ENCODE data around the gene MYO18A. TPM values are rescaled to one million over a fixed set of nuclear protein-coding genes. Genes with fewer than 3 reads are reported as not detected.

The MYO18A gene
- total RNA-seq, 4 donors from 2014 or later, result 46.7 to 82.7 (median 64.6) TPM

DNA sequence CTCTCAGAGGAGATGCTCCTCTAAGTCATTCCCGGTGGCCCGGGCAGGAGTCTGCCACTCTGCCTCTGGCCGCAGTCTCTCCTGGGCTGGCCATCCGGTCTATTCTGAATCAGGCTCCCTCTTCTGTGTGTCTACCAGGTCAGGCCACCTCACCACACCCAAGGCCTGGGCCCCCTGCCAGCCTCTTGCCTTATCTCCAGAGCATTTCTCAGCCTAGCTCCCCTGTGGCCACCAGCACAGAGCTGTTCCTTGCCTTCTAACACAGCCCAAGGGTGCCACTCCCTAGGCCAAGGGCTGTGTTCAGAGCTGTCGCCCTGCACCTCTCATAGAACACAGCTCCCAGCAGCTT is 55.3 kb downstream of the MYO18A start:
- peaks cover 17 to 54% (median 50%) of the 10 kb centered on the region in 4 donors for H3K36me3 ChIP-seq
- 87% methylated on average over 3 of the region's 5 CpGs for WGBS
- intact Hi-C loops (cut with DNase I), result no loop called here
- no peaks in the 10 kb centered on the region for H3K27me3 ChIP-seq
- no peak overlapping the region for H3K27ac ChIP-seq (replicated peaks in 1 of 4)
- H3K4me3 ChIP-seq, result no peak overlapping the region
- H3K9me3 ChIP-seq, result no peaks in the 10 kb centered on the region
- no peak for TF ChIP-seq EP300 (IDR thresholded peaks at IDR 0.05)
- no peak for TF ChIP-seq CTCF (IDR thresholded peaks at IDR 0.05)
- no peak for TF ChIP-seq POLR2AphosphoS5 (IDR thresholded peaks at IDR 0.05)
- TF ChIP-seq POLR2A (IDR thresholded peaks at IDR 0.05; ENCODE audit: low read depth), result no peak
- peaks cover 17 to 41% (median 26%) of the 10 kb centered on the region in 4 donors for H3K4me1 ChIP-seq
- no peak for DNase-seq (ENCODE audit: extremely low spot score)

DNA sequence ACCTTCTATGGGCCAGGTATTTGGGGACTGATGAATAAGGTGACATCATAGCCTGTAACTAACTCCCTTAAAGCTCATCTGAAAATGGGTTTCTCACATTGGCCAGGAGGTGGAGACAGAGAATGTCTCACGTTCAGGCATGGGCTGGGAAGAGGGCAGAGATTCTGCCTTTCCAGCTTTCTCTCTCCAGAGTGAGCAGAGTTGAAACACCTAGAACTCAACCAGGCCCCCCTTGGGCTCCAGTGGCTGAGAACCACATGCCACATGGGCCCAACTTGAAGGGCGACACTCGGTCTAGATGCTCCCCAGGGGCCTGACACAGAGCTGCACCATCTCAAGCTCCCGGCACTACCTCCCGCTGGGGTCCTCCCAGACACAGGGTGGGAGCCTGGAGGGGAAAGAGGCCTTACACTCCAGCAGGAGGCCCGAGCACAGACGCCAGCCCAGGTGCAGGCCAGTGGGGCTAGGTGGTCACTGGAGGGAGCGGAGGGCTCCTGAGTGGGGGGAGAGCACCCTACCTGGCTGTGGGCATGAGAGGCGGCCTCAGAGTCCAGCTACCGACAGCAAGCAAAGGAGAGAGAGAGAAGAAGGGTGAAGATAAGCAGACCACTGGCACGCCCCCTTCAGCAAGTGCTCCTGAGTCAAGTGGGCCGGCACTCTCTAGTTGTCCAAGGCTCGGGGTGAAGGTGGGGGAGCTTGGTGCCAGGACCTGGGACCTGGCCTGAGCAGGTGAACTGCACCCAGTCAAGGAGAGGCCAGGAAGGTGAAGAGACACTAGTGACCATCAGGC is 55.9 kb downstream of the MYO18A start:
- Histone ChIP-seq H3K9me3 (no peaks in the 10 kb centered on the region), H3K27ac (replicated peaks in 1 of 4) (no peak overlapping the region), H3K36me3 (peaks cover 21 to 59% (median 55%) of the 10 kb centered on the region in 4 donors), H3K27me3 (no peaks in the 10 kb centered on the region), H3K4me3 (no peak overlapping the region), H3K4me1 (peaks cover 17 to 36% (median 26%) of the 10 kb centered on the region in 4 donors)
- intact Hi-C loops (cut with DNase I), result no loop called here
- TF ChIP-seq POLR2AphosphoS5 (IDR thresholded peaks at IDR 0.05) (no peak), CTCF (IDR thresholded peaks at IDR 0.05) (peak; percentile 53 to 69 (median 65))
- DNase-seq (ENCODE audit: extremely low spot score), result no peak
- 76% methylated on average over 11 of the region's 13 CpGs for WGBS

DNA sequence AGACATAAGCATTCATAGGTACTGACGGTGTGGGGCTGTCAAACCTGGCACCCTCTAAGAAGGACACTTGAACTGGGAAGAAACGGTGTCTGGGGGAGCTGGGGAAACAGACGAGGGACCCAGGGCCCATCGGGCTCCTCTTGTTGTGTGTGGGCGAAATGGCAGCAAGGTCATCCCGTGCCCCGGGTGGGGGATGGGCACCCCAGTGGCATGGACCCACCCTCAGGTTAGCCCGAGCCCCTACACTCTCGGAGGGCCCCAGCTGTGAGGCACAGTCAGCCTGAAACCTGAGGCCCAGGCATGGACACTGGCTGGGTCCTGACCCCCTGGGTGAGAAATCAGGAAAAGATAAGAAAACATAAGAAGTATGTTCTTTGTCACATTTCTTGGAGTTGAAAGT is 57.1 kb downstream of the MYO18A start:
- DNase-seq (ENCODE audit: extremely low spot score), result no peak
- H3K9me3 ChIP-seq, result no peaks in the 10 kb centered on the region
- H3K4me3 ChIP-seq, result no peak overlapping the region
- peaks cover 17 to 33% (median 26%) of the 10 kb centered on the region in 4 donors for H3K4me1 ChIP-seq
- intact Hi-C loops (cut with DNase I), result no loop called here
- TF ChIP-seq POLR2AphosphoS5 (IDR thresholded peaks at IDR 0.05), result no peak
- no peak for TF ChIP-seq EP300 (IDR thresholded peaks at IDR 0.05)
- no peak for TF ChIP-seq CTCF (IDR thresholded peaks at IDR 0.05)
- no peak for TF ChIP-seq POLR2A (IDR thresholded peaks at IDR 0.05; ENCODE audit: low read depth)
- peaks cover 21 to 66% (median 63%) of the 10 kb centered on the region in 4 donors for H3K36me3 ChIP-seq
- H3K27ac ChIP-seq (replicated peaks in 1 of 4), result no peak overlapping the region
- no peaks in the 10 kb centered on the region for H3K27me3 ChIP-seq
- WGBS, result 80% methylated on average over 7 of the region's 9 CpGs

- Histone ChIP-seq H3K4me3 (no peak overlapping the region), H3K27ac (replicated peaks in 1 of 4) (no peak overlapping the region), H3K9me3 (no peaks in the 10 kb centered on the region), H3K27me3 (no peaks in the 10 kb centered on the region), H3K4me1 (peaks cover 16 to 36% (median 20%) of the 10 kb centered on the region in 4 donors), H3K36me3 (peaks cover 21 to 66% (median 63%) of the 10 kb centered on the region in 4 donors)
- TF ChIP-seq POLR2AphosphoS5 (IDR thresholded peaks at IDR 0.05) (no peak), POLR2A (IDR thresholded peaks at IDR 0.05; ENCODE audit: low read depth) (no peak), CTCF (IDR thresholded peaks at IDR 0.05) (no peak), EP300 (IDR thresholded peaks at IDR 0.05) (no peak)
- intact Hi-C loops (cut with DNase I), result no loop called here
- DNase-seq (ENCODE audit: extremely low spot score), result no peak
- WGBS, result 85% methylated on average over 4 of the region's 10 CpGs
These were observed 58.8 kb downstream of the MYO18A start for GRCh38 chr17:29121442-29121841.

All from esophagus muscularis mucosa (tissue), 4 donors.